GM12801 (cell line): ENCODE measurements around the gene SOD1.

Experiments
- CTCF ChIP-seq: IDR thresholded peaks from one replicate; pipeline ENCODE4 v1.5.1; 2011; ENCODE audit warnings: control low read depth; ENCODE audit not compliant: insufficient read length; ENCODE audit errors: extremely low read depth

The SOD1 gene

GRCh38 chr21:31677047-31677446 is 17.6 kb downstream of the SOD1 start:
- TF ChIP-seq CTCF: no peak

- TF ChIP-seq CTCF: no peak
These were observed 19.0 kb downstream of the SOD1 start for GRCh38 chr21:31678478-31678877.

- no peak for TF ChIP-seq CTCF
These were observed 23.1 kb downstream of the SOD1 start for GRCh38 chr21:31682620-31683019.

- TF ChIP-seq CTCF: no peak
These were observed 23.5 kb downstream of the SOD1 start for GRCh38 chr21:31683029-31683428.

GRCh38 chr21:31684918-31685317 is 25.4 kb downstream of the SOD1 start:
- no peak for TF ChIP-seq CTCF

GRCh38 chr21:31686272-31686915 is 26.9 kb downstream of the SOD1 start:
- TF ChIP-seq CTCF: no peak

GRCh38 chr21:31687108-31687507 is 27.6 kb downstream of the SOD1 start:
- no peak for TF ChIP-seq CTCF
